Stimulated activated CD8-positive, alpha-beta memory T cell treated with anti-CD3 and anti-CD28 coated beads, Interleukin-15, amount 100 ng/mL, for 1 hour (primary cell): Measurements from ENCODE around the gene RAD51AP1.

ENCODE experiments used
- DNase-seq: peaks from one replicate; pipeline ENCODE4 v3.0.0-alpha.2; 2020; ENCODE audit warnings: low read depth

The RAD51AP1 gene

DNA sequence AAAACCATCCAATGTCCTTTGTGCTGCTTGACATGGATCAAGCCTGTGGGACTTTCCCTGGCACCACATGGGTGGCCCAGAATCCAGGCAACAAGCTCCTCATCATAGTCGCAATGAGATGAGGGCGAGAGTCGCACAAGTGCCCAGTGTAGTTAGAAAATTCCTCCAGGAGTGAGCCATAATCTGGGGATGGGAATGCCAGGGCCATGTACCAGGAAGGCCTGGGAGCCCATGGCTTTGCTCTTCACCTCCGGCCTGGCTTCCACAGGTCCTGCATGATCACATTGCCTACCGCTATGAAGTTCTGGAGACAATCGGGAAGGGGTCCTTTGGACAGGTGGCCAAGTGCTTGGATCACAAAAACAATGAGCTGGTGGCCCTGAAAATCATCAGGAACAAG is 57.2 kb downstream of the RAD51AP1 start:
- no peak for DNase-seq

GRCh38 chr12:4603421-4603820 is 64.7 kb downstream of the RAD51AP1 start:
- no peak for DNase-seq

DNA sequence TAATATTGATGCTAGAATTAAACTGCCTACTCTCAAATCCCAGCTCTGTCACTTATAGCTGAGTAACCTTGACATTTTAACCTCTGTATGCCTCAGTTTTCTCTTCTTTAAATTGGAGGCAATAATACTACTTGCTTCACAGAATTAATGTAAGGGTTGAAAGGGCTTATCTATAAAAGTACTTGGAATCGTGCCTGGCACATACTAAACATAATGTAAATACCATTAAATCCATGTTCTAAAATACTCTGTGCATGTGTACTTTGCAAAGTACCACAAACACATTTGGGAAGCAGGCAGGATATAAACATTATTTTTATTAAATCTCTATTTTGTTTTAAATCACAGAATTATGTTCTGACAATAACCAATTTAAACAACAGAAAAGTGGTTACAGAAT is 65.3 kb downstream of the RAD51AP1 start:
- DNase-seq: no peak

DNA sequence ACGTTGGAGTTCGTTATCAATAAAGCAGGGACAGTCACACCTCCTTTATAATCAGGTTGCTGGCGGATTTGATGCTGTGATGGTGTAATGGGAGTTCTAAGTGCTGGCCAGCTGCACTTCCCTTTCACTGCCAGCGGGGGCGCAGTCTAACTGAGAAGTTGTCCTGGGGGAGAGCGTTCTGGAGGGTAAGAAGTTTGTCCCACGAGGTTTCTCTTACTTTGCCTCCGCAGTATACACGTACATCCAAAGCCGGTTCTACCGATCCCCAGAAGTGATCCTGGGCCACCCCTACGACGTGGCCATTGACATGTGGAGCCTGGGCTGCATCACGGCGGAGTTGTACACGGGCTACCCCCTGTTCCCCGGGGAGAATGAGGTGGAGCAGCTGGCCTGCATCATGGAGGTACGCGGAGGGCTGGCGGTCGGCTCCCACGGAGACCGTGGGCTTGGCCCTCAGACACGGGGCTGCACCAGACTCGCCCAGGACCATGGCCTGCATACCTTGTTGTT is 66.0 kb downstream of the RAD51AP1 start:
- DNase-seq: peak; percentile 57

- DNase-seq: no peak
These were observed 68.4 kb downstream of the RAD51AP1 start for GRCh38 chr12:4607056-4607455.

DNA sequence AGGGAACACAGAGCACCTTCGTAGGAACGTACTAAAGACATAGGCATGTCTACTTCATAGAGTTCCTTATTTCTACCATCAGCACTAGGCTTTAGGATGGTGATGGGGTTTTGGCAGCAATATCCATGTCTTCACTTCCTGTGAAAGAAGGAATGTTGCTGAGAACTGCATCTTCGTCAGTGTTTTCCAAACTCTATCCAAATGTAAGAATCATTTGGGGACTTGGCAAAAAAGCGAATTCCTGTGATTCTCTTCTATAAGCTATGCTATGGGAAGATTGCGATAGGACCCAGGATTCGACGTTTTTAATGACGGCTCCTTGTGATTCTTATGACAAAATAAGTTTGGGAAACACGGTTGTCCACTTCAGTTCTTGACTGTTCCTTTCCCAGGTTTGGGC is 70.4 kb downstream of the RAD51AP1 start:
- no peak for DNase-seq
